Prostate gland (tissue), 2 donors: ENCODE data around the gene CYTL1. TPM values are rescaled to one million over a fixed set of nuclear protein-coding genes. Genes with fewer than 3 reads are reported as not detected.

Source experiments
- DNase-seq: peaks from one replicate; pipeline ENCODE4 v3.0.0-alpha.2; 2019; ENCODE audit warnings: low spot score
- H3K27ac ChIP-seq, 2 donors: fragments of 200-600 bp; sonication (generic); 2 replicates each; pipeline ENCODE4 v1.5.1; 2017 to 2019
- H3K27me3 ChIP-seq: fragments of 200-600 bp; sonication (generic); replicated peaks from 2 replicates; pipeline ENCODE4 v1.5.1; 2019; ENCODE audit not compliant: insufficient read depth
- H3K36me3 ChIP-seq, 2 donors: fragments of 200-600 bp; sonication (generic); 1 replicate in 1 of 2; 2 replicates in 1 of 2; pipeline versions ENCODE4 v1.5.1 to v1.8.1; 2017 to 2019
- H3K4me1 ChIP-seq: fragments of 200-600 bp; sonication (generic); replicated peaks from 2 replicates; pipeline ENCODE4 v1.5.1; 2019
- H3K4me3 ChIP-seq, 2 donors: fragments of 200-600 bp; sonication (generic); 2 replicates each; pipeline ENCODE4 v1.5.1; 2017 to 2019
- H3K9me3 ChIP-seq: fragments of 200-600 bp; sonication (generic); 2 replicates; pipeline ENCODE4 v1.5.1; 2017
- POLR2A ChIP-seq: fragments of 450-650 bp; IDR thresholded peaks from one replicate; pipeline ENCODE4 v1.6.1; 2016; ENCODE audit warnings: antibody characterized with exemption, mild to moderate bottlenecking
- POLR2AphosphoS5 ChIP-seq: sonication (generic); formaldehyde crosslinking; IDR thresholded peaks from one replicate; pipeline ENCODE4 v1.6.1; 2017; ENCODE audit warnings: antibody characterized with exemption
- WGBS: methylation state at CpG from one replicate; pipeline ENCODE4 v1.1.5; 2018; 5-methylcytosine and 5-hydroxymethylcytosine counted together
- intact Hi-C: fragments of 100-400 bp; cut with DNase I; formaldehyde crosslinking; loops from one replicate; pipeline ENCODE4 v1.14.2; 2022
- total RNA-seq, 2 donors: library from RNA; depleted of rRNA; stranded (reverse); fragments of >200 nt; gene quantifications; one replicate each; pipeline ENCODE4 v1.1.0, GENCODE V29; 2016
- TF ChIP-seq, protein P1 (sequence below), 4 experiments: fragments of 200-600 bp in 2 of 4; fragments of 450-650 bp in 2 of 4; sonication (generic) in 2 of 4; IDR thresholded peaks; 1 replicate in 3 of 4; 2 replicates in 1 of 4; pipeline ENCODE4 v1.5.1; 2016 to 2019; ENCODE audit warnings: antibody characterized with exemption in 4 of 4, mild to moderate bottlenecking in 2 of 4, moderate library complexity in 2 of 4

CYTL1 gene
- total RNA-seq, 2 donors from 2014 or later, result 1.4 to 2.2 TPM

DNA sequence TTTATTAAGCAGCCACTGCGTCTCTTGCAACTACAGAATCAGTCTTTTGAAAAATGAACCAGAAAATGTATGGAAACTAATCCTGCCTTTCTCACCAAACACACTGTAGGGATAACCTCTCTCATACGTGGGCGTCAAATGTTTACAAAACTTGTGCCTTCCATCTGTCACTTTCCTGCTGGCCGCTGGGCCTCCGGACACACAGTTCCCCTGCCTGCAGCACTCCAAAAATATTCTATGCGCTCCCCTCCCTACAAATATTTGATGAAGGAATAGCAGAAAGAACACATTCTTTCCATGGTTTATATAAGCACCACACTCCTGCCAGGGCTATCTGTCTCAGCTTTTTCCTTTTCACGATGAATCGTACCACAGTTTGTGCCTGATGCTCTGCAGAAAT lies 14.9 kb upstream of the CYTL1 start:
- no peak overlapping the region for H3K27ac ChIP-seq

DNA sequence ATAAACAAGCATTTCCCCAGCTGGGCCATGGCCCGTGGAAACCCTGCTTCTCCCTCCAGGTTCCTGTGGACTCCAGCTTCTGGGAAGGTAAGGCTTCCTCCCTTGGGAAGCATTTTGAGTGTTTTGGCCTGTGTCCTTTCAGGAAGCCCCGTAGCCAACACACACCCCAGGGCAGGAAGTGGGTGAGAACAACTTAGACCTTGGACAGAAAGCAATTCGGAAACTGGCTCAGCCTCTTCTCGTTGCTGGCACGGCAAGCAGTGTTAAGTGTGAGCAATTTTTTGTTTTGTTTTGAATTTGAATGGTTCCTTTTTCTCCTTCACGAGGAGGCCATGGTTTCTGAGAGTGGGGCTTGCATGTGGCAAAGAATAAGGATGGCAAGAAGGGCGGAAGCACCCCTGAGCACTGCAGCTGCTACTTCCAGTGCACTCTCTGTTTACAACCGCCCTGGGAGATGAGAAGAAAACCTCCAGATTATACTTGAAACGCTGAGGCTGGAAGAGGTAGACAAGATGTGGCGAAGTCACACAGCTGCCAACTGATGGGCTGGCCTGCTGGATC lies 14.1 kb upstream of the CYTL1 start:
- TF ChIP-seq POLR2A (no peak), POLR2AphosphoS5 (no peak)
- TF ChIP-seq, protein P1, sequence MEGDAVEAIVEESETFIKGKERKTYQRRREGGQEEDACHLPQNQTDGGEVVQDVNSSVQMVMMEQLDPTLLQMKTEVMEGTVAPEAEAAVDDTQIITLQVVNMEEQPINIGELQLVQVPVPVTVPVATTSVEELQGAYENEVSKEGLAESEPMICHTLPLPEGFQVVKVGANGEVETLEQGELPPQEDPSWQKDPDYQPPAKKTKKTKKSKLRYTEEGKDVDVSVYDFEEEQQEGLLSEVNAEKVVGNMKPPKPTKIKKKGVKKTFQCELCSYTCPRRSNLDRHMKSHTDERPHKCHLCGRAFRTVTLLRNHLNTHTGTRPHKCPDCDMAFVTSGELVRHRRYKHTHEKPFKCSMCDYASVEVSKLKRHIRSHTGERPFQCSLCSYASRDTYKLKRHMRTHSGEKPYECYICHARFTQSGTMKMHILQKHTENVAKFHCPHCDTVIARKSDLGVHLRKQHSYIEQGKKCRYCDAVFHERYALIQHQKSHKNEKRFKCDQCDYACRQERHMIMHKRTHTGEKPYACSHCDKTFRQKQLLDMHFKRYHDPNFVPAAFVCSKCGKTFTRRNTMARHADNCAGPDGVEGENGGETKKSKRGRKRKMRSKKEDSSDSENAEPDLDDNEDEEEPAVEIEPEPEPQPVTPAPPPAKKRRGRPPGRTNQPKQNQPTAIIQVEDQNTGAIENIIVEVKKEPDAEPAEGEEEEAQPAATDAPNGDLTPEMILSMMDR (IDR thresholded peaks at IDR 0.05), result no peak
- 29% methylated on average over 10 of the region's 10 CpGs for WGBS
- Histone ChIP-seq H3K4me3 (no peak overlapping the region), H3K36me3 (no peaks in the 10 kb centered on the region), H3K27me3 (no peaks in the 10 kb centered on the region), H3K4me1 (no peaks in the 10 kb centered on the region), H3K27ac (no peak overlapping the region), H3K9me3 (no peaks in the 10 kb centered on the region)
- intact Hi-C loops, result no loop called here
- DNase-seq, result no peak

More for the DNA sequence above, 14.9 kb upstream of the CYTL1 start:
- intact Hi-C loops, result no loop called here
- no peak for TF ChIP-seq POLR2AphosphoS5
- Histone ChIP-seq H3K4me1 (no peaks in the 10 kb centered on the region), H3K9me3 (no peaks in the 10 kb centered on the region), H3K36me3 (no peaks in the 10 kb centered on the region), H3K27me3 (no peaks in the 10 kb centered on the region), H3K4me3 (no peak overlapping the region)
- DNase-seq, result no peak
- 31% methylated on average over 8 of the region's 8 CpGs for WGBS

DNA sequence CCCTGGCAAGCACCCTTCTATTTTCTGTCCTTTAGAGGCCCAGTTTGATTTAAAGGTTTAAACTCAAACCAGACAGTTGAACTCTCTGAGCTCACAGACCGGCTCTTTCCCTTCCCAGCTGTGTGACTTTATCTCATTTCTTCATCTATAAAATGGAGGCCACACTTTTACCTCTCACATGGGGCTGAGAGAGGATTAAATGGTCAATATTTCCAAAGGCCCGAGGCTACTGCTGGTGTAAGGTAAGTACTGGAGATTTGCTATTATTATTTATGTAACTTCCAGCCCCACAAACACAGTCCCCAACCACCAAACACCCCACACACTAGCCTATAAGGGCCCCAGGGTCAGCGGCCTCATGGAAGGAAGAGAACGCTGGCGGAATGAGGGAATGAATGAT lies 13.6 kb upstream of the CYTL1 start:
- H3K4me3 ChIP-seq, result no peak overlapping the region
- no peaks in the 10 kb centered on the region for H3K27me3 ChIP-seq
- intact Hi-C loops, result no loop called here
- no peaks in the 10 kb centered on the region for H3K9me3 ChIP-seq
- no peak overlapping the region for H3K27ac ChIP-seq
- no peaks in the 10 kb centered on the region for H3K36me3 ChIP-seq
- no peaks in the 10 kb centered on the region for H3K4me1 ChIP-seq
- 68% methylated on average over 5 of the region's 5 CpGs for WGBS
- no peak for TF ChIP-seq POLR2A
- TF ChIP-seq POLR2AphosphoS5, result no peak
- TF ChIP-seq, protein P1 (IDR thresholded peaks at IDR 0.05), result no peak
- DNase-seq, result no peak

DNA sequence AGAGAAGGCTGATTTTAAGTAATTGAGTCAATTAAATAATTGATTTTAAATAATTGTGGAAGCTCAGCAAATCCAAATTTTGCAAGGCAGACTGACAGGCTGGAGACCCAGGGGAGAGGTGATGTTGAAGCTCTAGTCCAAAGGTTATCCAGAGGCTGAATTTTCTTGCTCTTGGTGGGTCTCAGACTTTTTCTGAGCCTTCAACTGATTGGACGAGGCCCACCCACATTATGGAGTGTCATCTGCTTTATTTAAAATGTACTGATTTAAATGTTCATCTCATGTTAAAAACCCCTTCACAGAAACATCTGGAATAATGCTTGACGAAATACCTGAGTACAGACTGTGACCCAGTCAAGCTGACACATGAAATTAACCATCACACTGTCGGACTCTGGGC lies 11.7 kb upstream of the CYTL1 start:
- no peak for DNase-seq
- Histone ChIP-seq H3K4me1 (no peaks in the 10 kb centered on the region), H3K9me3 (no peaks in the 10 kb centered on the region), H3K36me3 (no peaks in the 10 kb centered on the region), H3K27me3 (no peaks in the 10 kb centered on the region), H3K27ac (no peak overlapping the region), H3K4me3 (no peak overlapping the region)
- WGBS, result 96% methylated on average over 3 of the region's 3 CpGs
- intact Hi-C loops, result no loop called here
- TF ChIP-seq, protein P1 (IDR thresholded peaks at IDR 0.05), result no peak
- no peak for TF ChIP-seq POLR2AphosphoS5

DNA sequence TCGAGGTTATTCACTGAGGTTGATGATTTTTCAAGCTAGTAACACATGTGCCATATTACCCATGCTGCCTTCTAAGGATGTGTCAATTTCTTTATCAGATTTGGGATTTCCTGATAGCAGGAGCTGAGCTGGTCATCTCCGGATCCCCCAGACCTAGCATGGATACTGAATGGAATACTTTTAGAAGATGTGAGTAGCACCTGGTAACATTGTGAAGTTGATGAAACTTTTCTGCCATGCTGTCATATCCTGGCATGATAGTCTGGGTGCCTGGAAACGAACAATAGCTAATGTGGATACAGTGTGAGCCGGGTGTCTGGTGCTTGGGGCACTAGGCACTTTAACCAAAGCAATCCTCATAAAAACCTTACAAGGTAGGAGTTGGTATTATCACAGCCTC lies 11.0 kb upstream of the CYTL1 start:
- WGBS, result 71% methylated on average over 4 of the region's 4 CpGs
- Histone ChIP-seq H3K9me3 (no peaks in the 10 kb centered on the region), H3K4me1 (no peaks in the 10 kb centered on the region), H3K27ac (no peak overlapping the region), H3K4me3 (no peak overlapping the region), H3K36me3 (no peaks in the 10 kb centered on the region), H3K27me3 (no peaks in the 10 kb centered on the region)
- no peak for TF ChIP-seq POLR2AphosphoS5
- TF ChIP-seq, protein P1 (IDR thresholded peaks at IDR 0.05), result no peak
- TF ChIP-seq POLR2A, result no peak
- DNase-seq, result no peak
- intact Hi-C loops, result no loop called here
